Measurements from ENCODE around the gene SCUBE1. TPM values are rescaled to one million over a fixed set of nuclear protein-coding genes. Genes with fewer than 3 reads are reported as not detected.

Gene SCUBE1
- total and polyA plus RNA-seq, 2 experiments from 2014 or later, result 2.1 to 2.2 TPM

- peaks cover 2% of the 10 kb centered on the region for H3K4me1 ChIP-seq (ENCODE audit: insufficient read depth)
- H3K4me2 ChIP-seq, result no peak overlapping the region
- H3K9me3 ChIP-seq (ENCODE audit: low read depth), result no peaks in the 10 kb centered on the region
- H3K36me3 ChIP-seq (replicated peaks; ENCODE audit: insufficient read depth, low read depth), result no peaks in the 10 kb centered on the region
- TF ChIP-seq CTCF (IDR thresholded peaks at IDR 0.05; ENCODE audit: poor library complexity) (no peak), EZH2phosphoT487 (IDR thresholded peaks at IDR 0.05; ENCODE audit: low read depth, severe bottlenecking, unreplicated experiment) (no peak), EZH2 (IDR thresholded peaks at IDR 0.05; ENCODE audit: borderline replicate concordance) (no peak)
- no peak overlapping the region for H3K4me3 ChIP-seq
- no peak overlapping the region for H2AFZ ChIP-seq
- H3K9me2 ChIP-seq (replicated peaks; ENCODE audit: insufficient read depth), result no peaks in the 10 kb centered on the region
- no peak for DNase-seq (ENCODE audit: low spot score)
- 78% methylated on average over 12 of the region's 12 CpGs for WGBS (ENCODE audit: low lambda C conversion rate, missing lambda C conversion rate)
- no peaks in the 10 kb centered on the region for H4K20me1 ChIP-seq (ENCODE audit: insufficient read depth, poor library complexity, severe bottlenecking)
- H3K79me2 ChIP-seq, result no peaks in the 10 kb centered on the region
- no peak overlapping the region for H3K27ac ChIP-seq
- H3K27me3 ChIP-seq, result no peaks in the 10 kb centered on the region
Measured at GRCh38 chr22:43272869-43273318, 70.3 kb downstream of the SCUBE1 start.

- H3K27me3 ChIP-seq, result no peaks in the 10 kb centered on the region
- no peak overlapping the region for H3K4me2 ChIP-seq
- H3K36me3 ChIP-seq (replicated peaks; ENCODE audit: insufficient read depth, low read depth), result no peaks in the 10 kb centered on the region
- no peaks in the 10 kb centered on the region for H3K9me3 ChIP-seq (ENCODE audit: low read depth)
- DNase-seq (ENCODE audit: low spot score), result no peak
- H3K27ac ChIP-seq, result no peak overlapping the region
- no peaks in the 10 kb centered on the region for H3K79me2 ChIP-seq
- H4K20me1 ChIP-seq (ENCODE audit: insufficient read depth, poor library complexity, severe bottlenecking), result no peaks in the 10 kb centered on the region
- H3K4me3 ChIP-seq, result no peak overlapping the region
- no peak for TF ChIP-seq EZH2 (IDR thresholded peaks at IDR 0.05; ENCODE audit: borderline replicate concordance)
- no peak for TF ChIP-seq EZH2phosphoT487 (IDR thresholded peaks at IDR 0.05; ENCODE audit: low read depth, severe bottlenecking, unreplicated experiment)
- no peak for TF ChIP-seq CTCF (IDR thresholded peaks at IDR 0.05; ENCODE audit: poor library complexity)
- no peaks in the 10 kb centered on the region for H3K9me2 ChIP-seq (replicated peaks; ENCODE audit: insufficient read depth)
- no peaks in the 10 kb centered on the region for H3K4me1 ChIP-seq (ENCODE audit: insufficient read depth)
- WGBS (ENCODE audit: low lambda C conversion rate, missing lambda C conversion rate), result 87% methylated on average over 12 of the region's 12 CpGs
- H2AFZ ChIP-seq, result no peak overlapping the region
Measured at GRCh38 chr22:43272301-43272700, 70.9 kb downstream of the SCUBE1 start.

- Histone ChIP-seq H3K4me2 (no peak overlapping the region), H3K9me3 (ENCODE audit: low read depth) (no peaks in the 10 kb centered on the region), H4K20me1 (ENCODE audit: insufficient read depth, poor library complexity, severe bottlenecking) (no peaks in the 10 kb centered on the region), H2AFZ (no peak overlapping the region), H3K9me2 (replicated peaks; ENCODE audit: insufficient read depth) (no peaks in the 10 kb centered on the region), H3K27ac (no peak overlapping the region), H3K4me3 (no peak overlapping the region), H3K4me1 (ENCODE audit: insufficient read depth) (no peaks in the 10 kb centered on the region), H3K36me3 (replicated peaks; ENCODE audit: insufficient read depth, low read depth) (no peaks in the 10 kb centered on the region), H3K27me3 (no peaks in the 10 kb centered on the region), H3K79me2 (no peaks in the 10 kb centered on the region)
- WGBS (ENCODE audit: low lambda C conversion rate, missing lambda C conversion rate), result 88% methylated on average over 7 of the region's 7 CpGs
- no peak for DNase-seq (ENCODE audit: low spot score)
- TF ChIP-seq EZH2 (IDR thresholded peaks at IDR 0.05; ENCODE audit: borderline replicate concordance), result no peak
- TF ChIP-seq CTCF (IDR thresholded peaks at IDR 0.05; ENCODE audit: poor library complexity), result no peak
- no peak for TF ChIP-seq EZH2phosphoT487 (IDR thresholded peaks at IDR 0.05; ENCODE audit: low read depth, severe bottlenecking, unreplicated experiment)
Measured at GRCh38 chr22:43270949-43271348, 72.2 kb downstream of the SCUBE1 start.
